Left renal cortex interstitium (tissue), 4 donors: ENCODE measurements around the gene SNAPC3. TPM values are rescaled to one million over a fixed set of nuclear protein-coding genes. Genes with fewer than 3 reads are reported as not detected.
A peak's percentile ranks its signal among the peaks of the same experiment; 100 is the strongest.
"Not testable (repeated sequence)": the region's sequence is repeated elsewhere in the genome, so short reads cannot be mapped to it uniquely, and the experiment has no call there.

ENCODE experiments used
- DNase-seq, 4 donors: peaks; one replicate each; pipeline ENCODE4 v3.0.0-alpha.2; 2013; ENCODE audit warnings: low read depth in 4 of 4, low spot score in 2 of 4, missing footprints in 1 of 4
- polyA plus RNA-seq, 4 donors: library from polyadenylated mRNA; unstranded; fragments of 120-200 nt; gene quantifications; one replicate each; pipeline ENCODE4 v1.2.1, GENCODE V29; 2013; ENCODE audit not compliant: insufficient read length in 4 of 4

Gene SNAPC3
- 10 to 100 TPM; 38.4 to 60.0 (median 44.9) TPM for polyA plus RNA-seq

- DNase-seq = peak; percentile 79 to 90 (median 87)
Observed at GRCh38 chr9:15422372-15423230, at the start of gene SNAPC3. Gene SNAPC3, plus strand, starts transcription at chr9:15422876. Its CDS starts 4 bp downstream, at chr9:15422880.

- DNase-seq = no peak
Observed at GRCh38 chr9:15373881-15374280, 48.8 kb upstream of the SNAPC3 start.

- DNase-seq = no peak
Observed at GRCh38 chr9:15374310-15374709, 48.4 kb upstream of the SNAPC3 start.

- DNase-seq = no peak
Observed at GRCh38 chr9:15374825-15375224, 47.9 kb upstream of the SNAPC3 start.

- DNase-seq = no peak
Observed at GRCh38 chr9:15377625-15378540, 44.8 kb upstream of the SNAPC3 start.

- not testable (repeated sequence) for DNase-seq
Observed at GRCh38 chr9:15379317-15379716, 43.4 kb upstream of the SNAPC3 start.

GRCh38 chr9:15379888-15380287 lies 42.8 kb upstream of the SNAPC3 start:
- DNase-seq = not testable (repeated sequence)

- no peak for DNase-seq
Observed at GRCh38 chr9:15381491-15381890, 41.2 kb upstream of the SNAPC3 start.

- DNase-seq = no peak
Observed at GRCh38 chr9:15386465-15386864, 36.2 kb upstream of the SNAPC3 start.

GRCh38 chr9:15389173-15389572 lies 33.5 kb upstream of the SNAPC3 start:
- no peak for DNase-seq

- DNase-seq = no peak
Observed at GRCh38 chr9:15389631-15390030, 33.0 kb upstream of the SNAPC3 start.

GRCh38 chr9:15390201-15390600 lies 32.5 kb upstream of the SNAPC3 start:
- no peak for DNase-seq

GRCh38 chr9:15392363-15392762 lies 30.3 kb upstream of the SNAPC3 start:
- DNase-seq = no peak

- DNase-seq = no peak
Observed at GRCh38 chr9:15400281-15400941, 22.3 kb upstream of the SNAPC3 start.

GRCh38 chr9:15401266-15401665 lies 21.4 kb upstream of the SNAPC3 start:
- DNase-seq = no peak

- no peak for DNase-seq
Observed at GRCh38 chr9:15403155-15403554, 19.5 kb upstream of the SNAPC3 start.

GRCh38 chr9:15404171-15404570 lies 18.5 kb upstream of the SNAPC3 start:
- no peak for DNase-seq

- peak in 1 of 4 donors; percentile 18 for DNase-seq
Observed at GRCh38 chr9:15416880-15417279, 5.8 kb upstream of the SNAPC3 start.

GRCh38 chr9:15417626-15418025 lies 5.0 kb upstream of the SNAPC3 start:
- no peak for DNase-seq

GRCh38 chr9:15420796-15421195 lies 1.9 kb upstream of the SNAPC3 start:
- no peak for DNase-seq

- DNase-seq = peak in 1 of 4 donors; percentile 11
Observed at GRCh38 chr9:15421532-15421931, 1.1 kb upstream of the SNAPC3 start.
